Gastrocnemius medialis (tissue), 4 donors: ENCODE results near the gene SPTAN1.
"Not testable (repeated sequence)": the region's sequence is repeated elsewhere in the genome, so short reads cannot be mapped to it uniquely, and the experiment has no call there.

ENCODE experiments used
- CTCF ChIP-seq, 5 experiments: fragments of 450-650 bp in 3 of 5; fragments of 200-600 bp in 2 of 5; sonication (generic) in 2 of 5; IDR thresholded peaks in 4 of 5; conservative IDR thresholded peaks in 1 of 5; 1 replicate in 4 of 5; 2 replicates in 1 of 5; pipeline ENCODE4 v1.5.1; 2016 to 2019; ENCODE audit warnings: antibody characterized with exemption in 5 of 5, mild to moderate bottlenecking in 3 of 5, moderate library complexity in 3 of 5
- POLR2A ChIP-seq, 2 donors: fragments of 450-650 bp; IDR thresholded peaks; one replicate each; pipeline ENCODE4 v1.6.1; 2017; ENCODE audit warnings: antibody characterized with exemption in 2 of 2, mild to moderate bottlenecking in 2 of 2, moderate library complexity in 2 of 2

- TF ChIP-seq CTCF (IDR thresholded peaks at IDR 0.05 in 4 of 5, conservative IDR thresholded peaks at IDR 0.05 in 1 of 5); POLR2A (IDR thresholded peaks at IDR 0.05): not testable (repeated sequence)
These were observed 32.8 kb downstream of the SPTAN1 start for GRCh38 chr9:128585155-128585554.
